Gastrocnemius medialis (tissue), 4 donors: ENCODE data around the gene NF2. TPM values are rescaled to one million over a fixed set of nuclear protein-coding genes. Genes with fewer than 3 reads are reported as not detected.
A peak's percentile ranks its signal among the peaks of the same experiment; 100 is the strongest.

Experiments
- ATAC-seq, 2 donors: fragments of 150-250 bp; one replicate each; pipeline ENCODE4 v1.9.1; 2016
- DNase-seq, 2 donors: peaks; one replicate each; pipeline ENCODE4 v3.0.0-alpha.2; 2019
- H3K27ac ChIP-seq, 4 donors: fragments of 200-600 bp; sonication (generic); 1 replicate in 1 of 4; 2 replicates in 3 of 4; pipeline ENCODE4 v1.5.1; 2016 to 2018; ENCODE audit warnings: mild to moderate bottlenecking in 2 of 4, moderate library complexity in 1 of 4
- H3K27me3 ChIP-seq, 3 donors: fragments of 200-600 bp; sonication (generic) in 2 of 3; 1 replicate in 1 of 3; 2 replicates in 2 of 3; pipeline versions ENCODE4 v1.5.1 to v1.6.0; 2016 to 2019; ENCODE audit warnings: mild to moderate bottlenecking in 1 of 3, moderate library complexity in 1 of 3
- H3K36me3 ChIP-seq, 2 donors: fragments of 200-600 bp; sonication (generic) in 1 of 2; one replicate each; pipeline ENCODE4 v1.5.1; 2017 to 2018
- H3K4me1 ChIP-seq, 2 donors: fragments of 200-600 bp; sonication (generic) in 1 of 2; one replicate each; pipeline ENCODE4 v1.5.1; 2016 to 2017; ENCODE audit warnings: mild to moderate bottlenecking in 2 of 2
- H3K4me3 ChIP-seq, 4 donors: fragments of 200-600 bp; sonication (generic) in 3 of 4; 1 replicate in 1 of 4; 2 replicates in 3 of 4; pipeline ENCODE4 v1.5.1; 2016 to 2019; ENCODE audit warnings: mild to moderate bottlenecking in 2 of 4
- H3K9me3 ChIP-seq, 3 donors: fragments of 200-600 bp; sonication (generic) in 2 of 3; 1 replicate in 1 of 3; 2 replicates in 2 of 3; pipeline ENCODE4 v1.5.1; 2016 to 2019
- POLR2A ChIP-seq, 2 donors: fragments of 450-650 bp; IDR thresholded peaks; one replicate each; pipeline ENCODE4 v1.6.1; 2017; ENCODE audit warnings: antibody characterized with exemption in 2 of 2, mild to moderate bottlenecking in 2 of 2, moderate library complexity in 2 of 2
- in situ Hi-C, 4 donors: fragments of 200-750 bp; cut with MboI; loops; one replicate each; pipeline versions ENCODE4 v1.15.0 to v1.8.0; 2017; ENCODE audit warnings: low sequenced_read_pairs in 4 of 4
- intact Hi-C: fragments of 100-400 bp; cut with DNase I; formaldehyde crosslinking; loops from one replicate; pipeline ENCODE4 v1.15.1; 2023; ENCODE audit warnings: low total_unique reads
- total RNA-seq, 4 donors: library from RNA; depleted of rRNA; stranded (reverse); fragments of >200 nt; gene quantifications; one replicate each; pipeline versions ENCODE4 v1.1.0 to v1.2.3, GENCODE V29; 2016
- TF ChIP-seq, protein P1 (sequence below), 5 experiments: fragments of 450-650 bp in 3 of 5; fragments of 200-600 bp in 2 of 5; sonication (generic) in 2 of 5; IDR thresholded peaks in 4 of 5; conservative IDR thresholded peaks in 1 of 5; 1 replicate in 4 of 5; 2 replicates in 1 of 5; pipeline ENCODE4 v1.5.1; 2016 to 2019; ENCODE audit warnings: antibody characterized with exemption in 5 of 5, mild to moderate bottlenecking in 3 of 5, moderate library complexity in 3 of 5

The NF2 gene
- total RNA-seq, 4 donors from 2014 or later = 34.7 to 66.3 (median 48.2) TPM

DNA sequence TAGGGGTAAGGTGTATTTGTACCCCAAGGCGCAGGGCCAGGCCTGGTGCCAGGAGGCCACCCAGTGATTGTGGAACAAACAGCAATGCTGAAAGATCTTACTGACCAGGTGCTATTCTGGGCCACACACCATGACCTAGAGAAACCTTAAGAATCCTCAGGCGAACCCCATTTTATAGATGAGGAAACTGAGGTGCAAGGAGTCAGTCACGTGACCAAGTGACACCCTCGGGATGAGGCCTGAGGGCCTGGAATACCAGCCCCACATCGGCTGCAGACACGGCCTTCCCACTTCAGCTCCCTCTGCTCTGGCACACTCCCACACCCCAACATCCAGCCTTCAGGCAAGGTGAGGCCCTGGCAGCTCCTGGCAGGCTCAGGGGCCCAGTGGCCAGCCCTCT, 129.4 kb downstream of the NF2 start:
- Histone ChIP-seq H3K4me1 (peaks cover 0 to 10% of the 10 kb centered on the region in 2 donors), H3K27ac (no peak overlapping the region), H3K27me3 (no peaks in the 10 kb centered on the region), H3K4me3 (no peak overlapping the region), H3K9me3 (no peaks in the 10 kb centered on the region), H3K36me3 (no peaks in the 10 kb centered on the region)
- no peak for DNase-seq
- intact Hi-C loops (no loop called here), in situ Hi-C loops (no loop called here)
- ATAC-seq = no peak
- TF ChIP-seq, protein P1, sequence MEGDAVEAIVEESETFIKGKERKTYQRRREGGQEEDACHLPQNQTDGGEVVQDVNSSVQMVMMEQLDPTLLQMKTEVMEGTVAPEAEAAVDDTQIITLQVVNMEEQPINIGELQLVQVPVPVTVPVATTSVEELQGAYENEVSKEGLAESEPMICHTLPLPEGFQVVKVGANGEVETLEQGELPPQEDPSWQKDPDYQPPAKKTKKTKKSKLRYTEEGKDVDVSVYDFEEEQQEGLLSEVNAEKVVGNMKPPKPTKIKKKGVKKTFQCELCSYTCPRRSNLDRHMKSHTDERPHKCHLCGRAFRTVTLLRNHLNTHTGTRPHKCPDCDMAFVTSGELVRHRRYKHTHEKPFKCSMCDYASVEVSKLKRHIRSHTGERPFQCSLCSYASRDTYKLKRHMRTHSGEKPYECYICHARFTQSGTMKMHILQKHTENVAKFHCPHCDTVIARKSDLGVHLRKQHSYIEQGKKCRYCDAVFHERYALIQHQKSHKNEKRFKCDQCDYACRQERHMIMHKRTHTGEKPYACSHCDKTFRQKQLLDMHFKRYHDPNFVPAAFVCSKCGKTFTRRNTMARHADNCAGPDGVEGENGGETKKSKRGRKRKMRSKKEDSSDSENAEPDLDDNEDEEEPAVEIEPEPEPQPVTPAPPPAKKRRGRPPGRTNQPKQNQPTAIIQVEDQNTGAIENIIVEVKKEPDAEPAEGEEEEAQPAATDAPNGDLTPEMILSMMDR (IDR thresholded peaks at IDR 0.05 in 4 of 5, conservative IDR thresholded peaks at IDR 0.05 in 1 of 5) = no peak
- no peak for TF ChIP-seq POLR2A (IDR thresholded peaks at IDR 0.05)

DNA sequence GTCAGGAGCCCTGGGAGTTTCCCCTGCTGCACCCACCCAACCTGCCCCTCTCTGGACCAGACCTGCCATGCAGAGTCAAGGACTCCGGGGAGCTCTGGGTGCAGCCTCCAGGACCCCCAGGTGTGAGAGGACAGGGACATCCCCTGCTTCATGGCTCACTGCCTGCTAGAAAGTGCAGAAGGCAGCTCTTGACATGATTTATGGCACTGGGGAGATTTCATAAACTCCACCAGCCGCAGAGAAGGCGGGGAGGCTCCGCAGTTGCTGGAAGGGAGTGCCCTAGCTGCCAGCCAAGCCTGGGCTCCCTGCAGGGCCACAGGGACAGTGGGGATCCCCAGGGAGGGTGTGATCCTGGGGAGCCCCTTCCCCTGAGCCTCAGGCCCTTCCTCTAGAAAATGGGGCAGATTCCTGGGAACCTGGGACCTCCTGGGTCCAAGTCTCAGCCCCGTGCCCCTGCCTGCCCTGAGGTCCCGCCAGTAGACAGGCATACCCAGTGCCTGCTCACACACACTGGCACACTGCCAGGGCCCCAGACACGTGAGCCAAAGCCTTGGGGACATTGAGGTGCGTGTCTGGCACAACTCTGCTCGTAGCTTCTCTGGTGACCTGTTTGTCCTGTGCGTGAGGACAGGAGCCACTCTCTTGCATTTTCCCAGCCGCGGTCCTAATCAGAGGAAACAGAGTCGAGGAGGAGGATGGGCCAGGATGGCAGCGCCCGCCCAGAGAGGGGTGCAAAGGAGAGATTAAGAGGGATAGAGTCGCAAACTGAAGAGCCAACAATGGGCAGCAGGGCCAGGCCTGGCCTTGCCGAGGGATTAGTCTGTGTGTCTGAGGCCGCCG, 130.1 kb downstream of the NF2 start:
- no peaks in the 10 kb centered on the region for H3K27me3 ChIP-seq
- H3K27ac ChIP-seq = peak overlapping the region in 2 of 4 donors; percentile 18 to 38
- ATAC-seq (peak in 1 of 2 donors; percentile 58), DNase-seq (peak in 1 of 2 donors; percentile 45)
- no peak overlapping the region for H3K4me3 ChIP-seq
- TF ChIP-seq, protein P1 (IDR thresholded peaks at IDR 0.05 in 4 of 5, conservative IDR thresholded peaks at IDR 0.05 in 1 of 5) = no peak
- TF ChIP-seq POLR2A (IDR thresholded peaks at IDR 0.05) = no peak
- in situ Hi-C loops = no loop called here
- peaks cover 0 to 10% of the 10 kb centered on the region in 2 donors for H3K4me1 ChIP-seq
- no peaks in the 10 kb centered on the region for H3K9me3 ChIP-seq
- no peaks in the 10 kb centered on the region for H3K36me3 ChIP-seq
- intact Hi-C loops = no loop called here

DNA sequence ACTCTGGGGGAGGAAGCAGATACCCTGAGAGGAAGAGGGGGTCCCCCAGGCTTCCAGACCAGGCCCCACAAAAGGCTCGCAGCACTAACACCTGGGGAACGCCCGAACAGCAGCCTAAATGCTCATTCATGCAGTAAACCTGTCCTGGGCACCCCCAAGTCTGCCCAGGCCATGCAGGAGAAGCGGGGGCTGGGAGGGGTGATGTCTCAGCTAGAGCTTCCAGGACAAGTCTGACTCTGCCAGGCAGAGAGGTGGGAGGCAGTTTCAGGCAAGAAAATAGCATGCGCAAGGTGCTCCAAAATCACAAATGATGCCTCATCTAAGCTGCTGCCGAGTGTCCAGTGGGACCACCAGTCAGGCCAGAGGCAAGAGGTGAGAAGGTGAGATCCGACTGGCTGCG, 131.0 kb downstream of the NF2 start:
- in situ Hi-C loops (no loop called here), intact Hi-C loops (no loop called here)
- ATAC-seq = no peak
- Histone ChIP-seq H3K27me3 (no peaks in the 10 kb centered on the region), H3K36me3 (peaks cover 0 to 4% of the 10 kb centered on the region in 2 donors), H3K4me1 (peaks cover 0 to 10% of the 10 kb centered on the region in 2 donors), H3K4me3 (no peak overlapping the region), H3K27ac (peak overlapping the region in 2 of 4 donors; percentile 18 to 38), H3K9me3 (no peaks in the 10 kb centered on the region)
- DNase-seq = no peak
- no peak for TF ChIP-seq POLR2A (IDR thresholded peaks at IDR 0.05)
- TF ChIP-seq, protein P1 (IDR thresholded peaks at IDR 0.05 in 4 of 5, conservative IDR thresholded peaks at IDR 0.05 in 1 of 5) = no peak

DNA sequence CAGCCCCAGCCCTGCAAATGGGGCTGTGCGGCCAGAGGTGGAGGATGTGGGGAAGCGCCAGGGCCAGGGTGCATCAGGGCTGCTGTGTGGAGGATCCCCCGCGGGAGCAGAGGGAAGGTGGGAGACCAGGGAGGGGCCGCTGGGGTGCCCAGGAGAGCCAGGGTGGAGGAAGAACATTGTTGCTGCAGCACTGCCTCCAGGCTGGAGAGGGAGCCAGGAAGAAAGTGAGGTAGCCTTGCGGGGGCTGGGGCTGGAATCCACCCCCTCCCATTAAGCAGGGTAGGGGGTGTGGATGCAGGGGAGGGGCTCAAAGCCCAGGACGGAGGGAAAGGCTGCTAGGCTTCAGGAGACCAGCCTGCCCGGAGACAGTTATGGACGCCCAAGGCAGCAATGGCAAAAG, 131.4 kb downstream of the NF2 start:
- Histone ChIP-seq H3K27ac (no peak overlapping the region), H3K4me3 (no peak overlapping the region), H3K27me3 (no peaks in the 10 kb centered on the region), H3K4me1 (peaks cover 0 to 10% of the 10 kb centered on the region in 2 donors), H3K36me3 (peaks cover 0 to 8% of the 10 kb centered on the region in 2 donors), H3K9me3 (no peaks in the 10 kb centered on the region)
- DNase-seq (no peak), ATAC-seq (no peak)
- in situ Hi-C loops (no loop called here), intact Hi-C loops (no loop called here)
- TF ChIP-seq, protein P1 (IDR thresholded peaks at IDR 0.05 in 4 of 5, conservative IDR thresholded peaks at IDR 0.05 in 1 of 5) = no peak
- no peak for TF ChIP-seq POLR2A (IDR thresholded peaks at IDR 0.05)
